ENCODE measurements around the gene LCP2. TPM values are rescaled to one million over a fixed set of nuclear protein-coding genes. Genes with fewer than 3 reads are reported as not detected.

LCP2 gene
- total RNA-seq, 1 donor from 2014 or later, result not detected

- DNase-seq (ENCODE audit: extremely low spot score, unreplicated experiment), result no peak
- peaks cover 12% of the 10 kb centered on the region for H3K4me1 Mint-ChIP-seq (ENCODE audit: unreplicated experiment)
- no peaks in the 10 kb centered on the region for H3K36me3 Mint-ChIP-seq
- peaks cover 3% of the 10 kb centered on the region for H3K27me3 Mint-ChIP-seq
- no peaks in the 10 kb centered on the region for H3K9me3 Mint-ChIP-seq
- H3K4me3 Mint-ChIP-seq, result no peak within 1 kb of the TSS
- TF ChIP-seq CTCF (conservative IDR thresholded peaks at IDR 0.05), result no peak
- no peak within 1 kb of the TSS for H3K27ac Mint-ChIP-seq
These were observed 64.8 kb downstream of the LCP2 start, which contains the start of gene C5orf58 for GRCh38 chr5:170232786-170233185. Gene C5orf58 (plus strand): TSS chr5:170232985. CDS start chr5:170234977, 1,992 bp downstream.

GRCh38 chr5:170228762-170229435 is 68.7 kb downstream of the LCP2 start:
- Mint-ChIP-seq H3K4me1 (ENCODE audit: unreplicated experiment) (peaks cover 20% of the 10 kb centered on the region), H3K36me3 (no peaks in the 10 kb centered on the region), H3K9me3 (no peaks in the 10 kb centered on the region), H3K27me3 (peaks cover 12% of the 10 kb centered on the region), H3K4me3 (no peak overlapping the region), H3K27ac (no peak overlapping the region)
- DNase-seq (ENCODE audit: extremely low spot score, unreplicated experiment), result no peak
- TF ChIP-seq CTCF (conservative IDR thresholded peaks at IDR 0.05), result no peak

GRCh38 chr5:170226661-170227060 is 70.9 kb downstream of the LCP2 start:
- Mint-ChIP-seq H3K27me3 (peaks cover 12% of the 10 kb centered on the region), H3K27ac (no peak overlapping the region), H3K9me3 (no peaks in the 10 kb centered on the region), H3K36me3 (no peaks in the 10 kb centered on the region), H3K4me3 (no peak overlapping the region), H3K4me1 (ENCODE audit: unreplicated experiment) (peaks cover 25% of the 10 kb centered on the region)
- no peak for TF ChIP-seq CTCF (conservative IDR thresholded peaks at IDR 0.05)
- no peak for DNase-seq (ENCODE audit: extremely low spot score, unreplicated experiment)

- no peak for TF ChIP-seq CTCF (conservative IDR thresholded peaks at IDR 0.05)
- Mint-ChIP-seq H3K27ac (no peak overlapping the region), H3K4me1 (ENCODE audit: unreplicated experiment) (peaks cover 30% of the 10 kb centered on the region), H3K9me3 (no peaks in the 10 kb centered on the region), H3K27me3 (peaks cover 12% of the 10 kb centered on the region), H3K4me3 (no peak overlapping the region), H3K36me3 (no peaks in the 10 kb centered on the region)
- no peak for DNase-seq (ENCODE audit: extremely low spot score, unreplicated experiment)
These were observed 71.4 kb downstream of the LCP2 start for GRCh38 chr5:170226129-170226615.

GRCh38 chr5:170225326-170226128 is 72.0 kb downstream of the LCP2 start:
- Mint-ChIP-seq H3K27me3 (peaks cover 9% of the 10 kb centered on the region), H3K4me1 (ENCODE audit: unreplicated experiment) (peaks cover 36% of the 10 kb centered on the region), H3K27ac (no peak overlapping the region), H3K36me3 (no peaks in the 10 kb centered on the region), H3K4me3 (no peak overlapping the region), H3K9me3 (no peaks in the 10 kb centered on the region)
- no peak for DNase-seq (ENCODE audit: extremely low spot score, unreplicated experiment)
- TF ChIP-seq CTCF (conservative IDR thresholded peaks at IDR 0.05), result peak; percentile 90

Measured in type B pancreatic cell (in vitro differentiated cells).